SK-N-DZ (cell line): ENCODE data around the gene MRPL27.

Source experiments
- DNase-seq: peaks from one replicate; pipeline ENCODE4 v3.0.0-alpha.2; 2015; ENCODE audit warnings: low spot score

Gene MRPL27

DNA sequence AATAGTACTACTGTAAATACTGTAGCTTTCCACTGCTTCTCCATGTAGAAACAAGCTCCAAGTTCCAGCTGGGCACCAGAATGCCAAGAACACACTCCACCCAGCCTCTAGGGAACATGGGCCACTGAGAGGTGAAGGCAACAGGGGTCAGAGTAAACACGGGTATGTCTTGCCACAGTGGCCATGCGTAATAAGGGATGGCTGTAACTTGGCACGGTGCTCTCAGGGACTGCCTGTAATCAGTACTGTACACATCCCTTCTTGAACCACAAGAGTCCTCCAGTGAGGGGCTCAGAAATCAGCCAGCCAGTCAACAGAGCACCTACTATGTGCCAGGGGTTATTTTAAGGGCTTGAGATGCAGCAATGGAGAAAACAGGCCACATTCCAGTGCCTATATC, 13.5 kb upstream of the MRPL27 start:
- no peak for DNase-seq

DNA sequence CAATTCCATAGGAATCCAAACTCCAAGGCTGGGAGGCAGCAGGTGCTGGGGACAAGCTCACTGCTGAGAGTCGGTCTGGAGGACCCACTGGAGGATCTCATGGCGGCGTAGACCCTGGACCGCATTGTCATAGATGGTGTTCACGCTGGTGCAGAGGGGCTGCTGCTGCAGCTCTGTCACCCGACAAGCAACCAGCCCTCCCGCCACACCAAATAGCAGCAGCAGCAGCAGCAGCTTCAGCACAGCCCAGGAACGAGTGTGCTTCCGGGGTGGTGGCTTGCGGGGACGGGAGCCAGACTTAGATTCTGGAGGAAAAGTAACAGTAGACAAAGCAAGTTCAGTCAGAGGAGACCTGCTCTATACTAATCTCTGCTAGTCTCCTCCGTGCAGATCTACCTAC, 9.9 kb upstream of the MRPL27 start:
- no peak for DNase-seq

DNA sequence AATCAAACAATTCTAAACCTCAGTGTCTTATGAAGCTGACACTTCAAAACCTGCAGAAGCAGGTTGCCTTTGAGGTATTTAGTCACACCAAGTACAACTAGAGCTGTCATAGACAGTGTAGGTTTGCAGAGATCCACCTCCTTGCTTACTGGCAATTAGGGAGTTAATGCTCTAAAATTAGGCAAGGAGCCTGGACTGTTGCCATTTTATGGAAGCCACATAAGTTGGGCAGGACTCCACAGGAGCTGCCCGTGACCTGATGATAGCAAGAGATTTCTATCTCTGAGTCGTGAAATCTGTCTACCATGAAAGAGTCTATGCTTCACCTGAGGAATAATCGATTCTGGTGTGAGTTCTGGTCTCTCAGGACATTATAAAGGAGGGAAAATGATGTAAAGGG, 8.9 kb upstream of the MRPL27 start:
- DNase-seq, result no peak

DNA sequence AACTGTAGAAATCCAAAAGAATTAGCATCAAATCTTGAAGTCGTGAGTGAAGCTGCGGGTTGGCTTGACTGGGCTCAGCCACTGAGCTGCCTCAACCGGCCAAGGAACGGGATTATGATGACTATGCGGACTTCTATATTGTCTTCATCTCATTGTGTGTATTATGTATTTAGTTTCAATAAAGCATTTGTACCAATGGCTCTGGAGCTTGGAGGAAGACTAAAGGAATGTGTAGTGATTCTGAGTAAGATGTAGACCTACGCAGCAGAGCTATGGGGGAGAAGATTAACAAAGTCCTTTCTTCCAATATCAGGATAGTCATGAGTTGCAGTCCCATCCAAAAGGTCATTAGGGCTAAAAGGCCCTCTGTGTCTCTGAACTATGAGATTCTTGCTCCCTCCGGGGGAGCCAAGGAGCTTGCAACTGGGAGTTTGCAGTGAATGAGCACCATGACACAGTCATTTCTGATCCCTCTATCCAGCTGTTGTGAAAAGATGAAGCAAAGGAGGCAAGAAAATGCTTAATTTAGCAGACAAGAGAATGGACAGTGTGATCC, 8.4 kb upstream of the MRPL27 start:
- DNase-seq, result no peak

DNA sequence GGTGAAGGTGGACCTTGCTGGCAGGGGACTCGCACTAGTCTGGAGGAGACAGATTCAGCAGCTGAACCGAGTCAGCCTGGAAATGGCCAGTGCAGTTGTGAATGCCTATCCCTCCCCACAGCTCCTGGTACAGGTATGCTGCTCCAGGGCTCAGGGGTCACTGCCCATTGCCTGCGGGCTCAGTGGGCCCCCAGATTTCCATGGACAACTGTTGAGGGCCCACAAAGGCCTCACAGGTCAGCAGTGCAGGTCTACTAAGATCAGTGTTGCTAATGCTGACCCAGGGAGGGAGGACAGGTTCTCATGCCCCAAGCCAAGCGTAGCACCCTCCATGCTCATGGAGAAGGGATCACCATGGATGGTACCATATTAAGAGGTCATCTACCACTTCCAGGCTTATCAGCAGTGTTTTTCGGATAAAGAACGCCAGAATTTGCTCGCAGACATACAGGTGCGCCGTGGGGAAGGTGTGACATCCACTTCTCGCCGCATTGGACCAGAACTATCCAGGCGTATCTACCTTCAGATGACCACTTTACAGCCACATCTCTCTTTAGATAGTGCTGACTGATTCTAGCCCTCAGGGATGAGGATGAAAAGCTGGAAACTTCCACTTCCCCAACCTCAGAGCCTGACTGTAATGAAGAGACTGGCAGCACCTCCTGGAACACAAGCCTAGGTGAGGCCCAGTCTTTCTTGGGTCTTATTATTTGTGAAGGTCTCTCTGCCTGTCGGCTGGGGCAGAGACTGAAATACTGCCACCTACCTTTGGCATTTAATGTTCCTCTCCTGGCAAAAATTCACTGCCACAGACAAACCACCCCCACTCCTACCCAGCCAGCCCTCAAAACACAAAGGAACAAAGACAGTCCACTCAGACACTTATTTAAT, 7.6 kb upstream of the MRPL27 start:
- no peak for DNase-seq

DNA sequence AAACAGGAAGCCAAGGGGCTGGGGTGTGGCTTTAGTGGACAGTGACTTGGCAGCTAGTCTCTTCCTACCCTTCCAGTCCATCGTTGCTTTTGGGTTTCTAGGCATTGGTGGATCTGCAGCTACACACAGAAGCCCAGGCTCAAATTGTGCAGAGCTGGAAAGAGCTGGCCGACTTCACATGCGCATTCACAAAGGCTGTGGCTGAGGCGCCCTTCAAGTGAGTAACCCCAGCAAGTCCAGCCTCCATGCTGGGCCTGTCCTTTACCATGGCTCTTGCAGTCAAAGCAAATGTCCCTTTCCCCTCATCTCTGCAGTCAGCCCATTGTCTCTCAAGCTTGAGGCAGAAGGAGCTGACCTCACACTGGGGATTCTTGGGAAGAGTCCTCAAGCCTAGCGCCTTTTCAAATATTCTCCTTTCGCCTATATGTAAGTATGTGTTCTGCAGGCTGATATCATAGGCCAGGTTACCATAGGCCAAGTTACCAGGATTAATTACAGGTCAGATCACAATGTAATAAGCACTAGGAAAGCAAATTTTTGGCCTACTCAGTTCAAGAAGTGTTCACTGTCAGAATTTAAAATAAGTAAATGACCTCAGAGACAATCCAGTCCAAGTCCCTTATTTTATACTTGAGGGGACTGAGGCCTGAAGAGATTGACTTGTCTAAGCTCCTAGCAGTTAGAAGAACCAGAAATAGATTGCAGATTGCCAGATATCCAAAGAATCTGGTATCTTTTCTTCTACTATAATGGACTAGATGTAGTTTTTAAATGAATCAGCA, 6.6 kb upstream of the MRPL27 start:
- DNase-seq, result no peak

DNA sequence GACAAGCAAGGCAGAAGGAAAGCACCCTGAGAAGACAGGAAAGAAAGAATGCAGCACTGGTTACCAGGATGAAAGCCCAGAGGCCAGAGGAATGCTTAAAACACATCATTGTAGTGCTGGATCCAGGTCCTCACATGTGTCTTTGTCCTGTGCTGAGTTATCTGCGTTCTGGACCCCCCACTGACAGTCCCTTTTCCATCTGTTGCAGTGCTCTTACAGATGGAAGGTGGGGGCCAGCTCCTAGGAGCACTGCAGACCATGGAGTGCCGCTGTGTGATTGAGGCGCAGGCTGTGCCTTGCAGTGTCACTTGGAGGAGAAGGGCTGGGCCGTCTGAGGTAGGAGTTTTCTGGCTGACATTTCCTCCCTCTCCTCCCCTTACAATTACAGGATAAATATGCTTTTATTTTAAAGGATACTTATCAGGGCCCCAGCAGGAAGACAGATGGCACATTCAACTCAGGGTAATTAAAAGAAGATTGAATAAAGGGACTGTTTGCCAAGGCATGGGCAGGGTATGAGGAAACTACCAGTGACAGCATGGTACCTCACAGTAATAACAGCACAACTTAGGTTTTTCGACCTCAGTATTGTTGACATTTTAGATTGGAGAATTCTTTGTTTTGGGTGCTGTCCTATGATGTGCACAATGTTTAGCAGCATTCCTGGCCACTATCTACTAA, 3.0 kb upstream of the MRPL27 start:
- no peak for DNase-seq

DNA sequence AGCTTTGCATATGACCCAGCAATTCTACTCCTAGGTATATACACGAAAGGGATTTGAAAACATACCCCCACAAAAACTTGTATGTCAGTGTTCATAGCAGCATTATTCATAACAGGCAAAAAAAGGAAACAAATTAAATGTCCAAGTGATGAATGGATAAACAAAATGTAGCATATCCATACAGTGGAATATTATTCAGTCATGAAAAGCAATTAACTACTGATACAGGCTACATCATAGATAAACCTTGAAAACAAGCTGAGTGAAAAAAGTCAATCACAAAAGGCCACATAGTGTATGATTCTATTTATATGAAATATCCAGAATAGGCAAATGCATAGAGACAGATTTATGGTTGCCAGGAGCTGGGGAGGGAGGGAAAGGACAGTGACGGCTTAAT, 721 bp upstream of the MRPL27 start:
- no peak for DNase-seq

DNA sequence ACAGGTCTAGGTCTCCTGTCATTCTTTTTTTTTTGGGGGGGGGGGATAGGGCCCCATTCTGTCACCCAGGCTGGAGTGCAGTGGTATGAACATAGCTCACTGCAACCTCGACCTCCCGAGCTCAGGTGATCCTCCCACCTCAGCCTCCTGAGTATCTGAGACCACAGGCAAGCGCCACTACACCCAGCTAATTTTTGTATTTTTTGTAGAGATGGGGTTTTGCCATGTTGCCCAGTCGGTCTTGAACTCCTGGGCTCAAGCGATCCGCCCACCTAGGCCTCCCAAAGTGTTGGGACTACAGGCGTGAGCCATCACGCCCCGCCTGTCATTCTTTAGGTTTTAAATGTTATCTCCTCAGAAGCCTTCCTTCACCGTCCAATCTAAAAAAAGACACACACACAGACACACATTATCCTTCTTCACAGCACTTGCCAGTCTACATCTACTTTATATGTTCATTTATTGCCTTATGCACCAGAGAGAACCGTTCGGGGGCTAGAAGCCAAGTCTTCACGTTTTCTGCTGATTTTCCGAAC, 694 bp downstream of the MRPL27 start:
- no peak for DNase-seq

DNA sequence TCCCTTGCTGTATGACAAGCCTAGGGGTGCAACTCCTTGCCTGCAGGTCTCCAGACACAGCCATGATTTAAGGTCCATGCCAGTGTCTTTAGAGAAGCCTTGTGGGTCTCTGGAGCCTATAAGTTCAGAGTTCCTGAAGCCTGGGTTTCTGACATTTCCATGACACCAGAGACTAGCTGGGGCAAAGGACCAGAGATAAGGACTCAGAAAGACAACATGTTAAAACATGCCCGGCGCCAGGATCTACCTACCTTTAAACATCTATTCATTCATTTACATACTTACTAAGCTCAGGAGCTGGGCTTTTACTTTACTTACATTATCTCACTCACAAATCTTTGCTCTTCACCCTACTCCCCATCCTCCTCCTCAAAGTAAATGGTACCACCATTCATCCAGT, 1.5 kb downstream of the MRPL27 start:
- no peak for DNase-seq

DNA sequence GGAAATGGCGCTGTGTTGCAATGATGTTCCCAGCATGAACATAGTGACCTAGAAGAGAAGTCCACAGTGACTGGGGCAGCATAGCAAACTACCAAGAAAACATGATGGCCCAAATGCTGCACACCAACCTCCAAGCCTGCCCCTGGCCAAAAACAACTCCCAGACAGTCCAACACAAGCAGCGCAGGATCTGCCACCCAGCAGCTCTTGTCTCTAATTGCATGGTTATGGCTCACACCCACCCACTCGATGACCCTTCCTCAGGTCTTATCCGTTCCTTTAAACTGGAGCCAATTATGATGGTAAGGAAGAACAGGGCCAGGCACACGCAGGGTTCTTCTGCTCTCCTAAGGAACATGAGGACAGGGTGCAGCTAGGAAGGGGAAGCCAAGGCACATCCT, 2.9 kb downstream of the MRPL27 start:
- no peak for DNase-seq

DNA sequence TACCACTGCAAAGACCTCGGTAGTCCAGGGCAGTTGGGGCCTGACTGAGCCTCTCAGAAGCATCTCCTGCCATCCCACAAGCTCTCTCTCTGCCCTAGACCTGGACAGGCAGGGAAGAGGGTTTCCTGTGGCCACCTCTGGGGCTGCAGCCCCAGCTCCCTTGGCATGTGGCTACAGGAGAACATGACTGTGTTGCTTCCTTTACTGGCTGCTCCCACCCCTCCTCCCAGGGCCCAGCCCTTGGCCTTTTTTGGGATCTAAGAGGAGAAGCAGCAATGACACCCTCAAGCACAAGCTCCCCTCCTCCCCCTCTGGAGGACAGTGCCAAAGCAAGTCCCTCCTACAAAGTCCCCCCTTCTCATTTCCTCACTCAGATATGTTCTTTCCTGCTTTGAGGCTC, 5.6 kb downstream of the MRPL27 start:
- DNase-seq, result no peak

DNA sequence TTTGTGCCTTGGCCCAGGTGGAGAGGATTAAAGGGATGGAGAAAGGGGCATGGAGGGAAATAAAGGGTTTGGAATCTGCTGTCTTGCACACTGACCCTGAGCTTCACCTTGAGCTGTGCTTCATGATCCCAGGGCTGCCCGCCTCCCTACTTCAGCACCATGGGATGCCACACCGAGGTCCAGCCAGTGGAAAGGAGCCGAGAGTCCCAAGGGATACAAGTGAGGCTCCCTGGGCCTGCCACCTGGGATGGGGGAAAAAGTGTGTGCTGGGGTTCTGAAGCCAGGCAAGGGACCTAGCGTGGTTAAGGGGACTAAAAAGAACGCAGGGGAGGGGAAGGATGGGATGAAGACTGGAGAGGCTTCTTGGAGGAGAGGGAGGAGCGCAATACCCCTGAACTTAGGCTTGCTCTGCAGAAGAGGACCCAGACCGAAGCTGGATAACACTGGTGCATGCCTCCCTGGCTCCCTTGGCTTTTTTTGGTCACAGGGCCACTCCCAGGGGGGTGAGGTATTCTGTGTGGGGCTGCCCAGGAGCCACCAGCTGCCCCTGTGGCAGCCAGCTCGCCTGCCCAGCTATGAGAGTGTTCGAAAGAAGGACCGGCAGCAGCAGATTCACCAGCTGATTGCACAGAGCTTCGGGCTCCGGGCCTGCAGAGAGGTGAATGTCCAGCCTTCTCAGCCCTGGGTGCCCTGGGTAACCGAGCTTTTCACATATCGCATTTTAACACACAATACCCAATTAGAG, 7.2 kb downstream of the MRPL27 start:
- DNase-seq, result no peak

DNA sequence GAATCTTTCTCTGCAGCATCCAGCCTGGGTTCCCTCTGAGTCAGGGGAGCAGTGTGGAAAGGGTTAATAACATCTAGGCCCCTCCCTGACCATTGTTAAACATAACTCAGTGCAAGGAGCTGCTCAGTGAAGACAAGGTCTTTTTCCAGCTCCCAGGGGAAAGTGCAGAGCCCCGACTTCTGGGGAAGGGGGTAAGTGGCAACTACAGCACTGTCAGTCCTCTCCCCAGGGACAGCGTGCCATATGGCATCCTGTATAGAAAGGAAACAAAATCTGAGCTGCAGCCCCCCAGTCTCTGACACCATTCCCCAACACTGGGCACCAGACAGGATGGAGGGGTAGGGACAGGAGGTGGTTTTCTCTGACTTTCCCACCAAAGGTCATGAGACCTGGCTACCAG, 7.8 kb downstream of the MRPL27 start:
- no peak for DNase-seq

DNA sequence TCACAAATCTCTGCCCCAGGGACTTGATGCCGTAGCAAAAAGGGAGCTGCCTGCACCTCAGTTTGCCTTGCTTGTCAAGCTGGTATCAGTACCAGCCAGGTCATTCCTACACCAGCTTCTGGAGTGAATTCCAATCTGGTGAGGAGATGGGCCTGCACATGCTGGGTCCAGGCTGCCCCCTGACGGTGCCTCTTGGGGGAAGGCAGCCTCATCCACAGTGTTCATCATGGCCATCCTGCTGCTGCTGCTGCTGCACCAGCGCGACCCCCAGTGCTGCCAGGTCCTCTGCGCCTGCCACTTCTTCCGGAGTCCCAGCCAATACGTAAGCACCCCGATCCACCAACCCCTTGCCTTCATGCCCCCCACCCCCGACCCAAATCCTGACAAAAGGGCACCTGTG, 8.3 kb downstream of the MRPL27 start:
- DNase-seq, result no peak

DNA sequence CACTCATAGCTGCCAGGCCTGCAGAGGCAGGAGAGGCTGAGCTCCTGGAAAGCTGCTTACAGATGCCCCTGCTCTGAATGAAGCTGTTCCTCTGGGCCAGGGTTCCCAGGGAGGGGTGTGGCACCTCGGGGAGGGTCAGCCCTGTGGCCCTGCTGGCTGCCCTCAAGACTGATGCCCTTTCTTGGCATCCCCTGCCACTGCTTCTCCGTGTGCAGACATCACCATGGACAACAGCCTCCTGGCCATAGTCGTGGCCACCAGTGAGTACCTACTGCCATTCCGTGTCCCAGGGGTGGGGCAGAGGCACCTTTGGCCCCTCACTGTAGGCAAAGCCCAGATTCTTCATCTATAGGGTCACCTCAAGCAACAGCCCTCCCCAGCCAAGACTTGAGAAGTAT, 8.9 kb downstream of the MRPL27 start:
- no peak for DNase-seq

DNA sequence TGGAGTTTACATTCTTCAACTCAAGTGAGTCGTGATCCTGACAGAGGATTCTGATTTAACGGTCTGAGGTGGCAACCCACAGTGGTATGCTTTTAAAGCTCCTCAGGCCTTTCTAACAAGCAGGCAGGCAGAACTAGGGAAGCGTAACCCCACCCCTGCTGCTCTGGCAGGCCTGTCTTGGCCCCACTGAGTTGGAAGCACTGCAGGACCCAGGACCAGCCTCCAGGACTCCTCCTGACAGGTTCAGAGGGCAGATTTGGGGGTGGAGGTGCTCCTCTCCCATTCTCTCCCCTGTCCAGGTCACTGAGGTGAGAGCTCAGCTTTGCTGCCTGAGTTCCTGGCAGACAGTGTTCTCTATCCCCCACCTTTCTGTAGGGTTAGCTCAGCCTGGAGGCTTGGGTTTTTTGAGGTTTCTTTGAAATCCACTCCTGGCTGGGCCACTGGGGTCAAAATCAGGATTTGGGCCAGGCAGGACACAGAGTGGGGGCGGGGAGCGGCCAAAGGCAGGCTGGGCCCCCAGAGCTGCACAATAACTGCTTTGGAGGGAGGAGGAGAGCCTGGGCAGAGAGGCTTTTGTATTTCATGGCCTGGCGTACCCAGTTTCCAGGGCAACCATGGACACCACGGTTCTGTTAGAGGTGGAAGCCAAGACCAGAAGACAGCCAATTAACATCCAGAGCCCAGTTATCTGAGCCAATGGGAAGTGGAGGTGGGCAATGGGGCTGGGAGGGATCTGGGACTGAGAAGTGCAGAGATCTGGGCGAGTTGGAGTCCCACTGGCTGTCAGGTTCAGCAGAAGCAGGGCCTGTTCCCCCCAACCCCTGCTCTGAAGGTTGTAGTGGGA, 9.5 kb downstream of the MRPL27 start:
- DNase-seq, result peak; percentile 50

DNA sequence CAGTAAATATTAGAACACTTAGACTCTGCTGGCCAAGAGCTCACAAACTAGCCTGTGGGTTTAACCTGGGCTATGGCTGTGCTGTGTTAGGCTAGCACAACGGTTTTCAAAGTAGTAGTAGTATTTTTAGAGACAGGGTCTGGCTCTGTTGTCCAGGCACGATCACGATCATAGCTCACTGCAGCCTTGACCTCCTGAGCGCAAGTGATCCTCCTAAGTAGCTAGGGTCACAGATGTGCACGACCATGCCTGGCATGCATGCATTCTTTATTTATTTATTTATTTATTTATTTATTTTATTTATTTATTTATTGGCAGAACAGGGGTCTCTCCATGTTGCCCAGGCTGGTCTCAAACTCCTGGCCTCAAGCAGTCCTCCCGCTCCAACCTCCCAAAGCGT, 10.3 kb downstream of the MRPL27 start:
- DNase-seq, result no peak

DNA sequence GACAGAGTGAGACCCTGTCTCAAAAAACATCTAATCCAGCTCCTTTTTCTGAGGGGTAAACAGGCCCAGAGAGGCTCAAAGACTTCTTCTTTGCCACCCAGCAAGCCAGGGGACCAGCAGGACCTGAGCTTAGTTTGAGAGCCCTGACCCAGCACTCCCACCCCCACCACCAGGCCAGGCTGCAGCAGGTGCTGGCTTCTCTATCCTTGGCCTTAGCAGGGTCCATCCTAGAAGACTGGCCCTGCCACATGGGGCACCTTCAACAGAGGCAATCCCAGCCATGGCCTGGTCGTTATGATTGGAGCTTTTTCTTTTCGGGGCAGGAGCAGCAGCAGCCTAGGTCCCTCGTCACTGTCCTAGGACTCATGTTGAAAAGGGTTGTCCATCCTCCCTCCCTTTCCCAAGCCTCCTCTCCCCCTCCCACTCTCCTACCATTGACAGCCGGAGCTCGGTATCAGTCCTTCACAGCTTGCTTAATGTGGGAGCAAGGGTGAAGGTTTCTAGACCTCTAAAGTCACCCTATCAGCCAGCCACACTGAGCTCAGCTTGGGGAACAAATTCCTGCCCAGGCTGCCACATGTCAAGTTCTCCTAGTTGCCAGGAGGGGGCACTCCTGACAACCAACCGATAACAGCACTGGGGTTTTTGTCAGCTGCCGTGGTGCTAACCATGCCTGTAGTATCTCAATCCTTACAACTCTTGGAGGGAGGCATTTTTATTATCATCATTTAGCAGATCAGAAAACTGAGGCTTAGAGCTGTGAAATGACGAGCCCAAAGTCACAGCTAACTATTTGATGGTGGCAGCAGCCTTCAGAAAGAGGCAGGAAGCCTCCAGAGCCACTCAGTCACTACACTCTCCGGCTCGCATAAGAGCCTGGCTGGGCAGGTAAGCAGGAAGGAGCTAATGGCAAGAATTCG, 11.2 kb downstream of the MRPL27 start:
- DNase-seq, result peak; percentile 61
